ENCODE data around the gene SCYGR8.

- TF ChIP-seq, protein P1, sequence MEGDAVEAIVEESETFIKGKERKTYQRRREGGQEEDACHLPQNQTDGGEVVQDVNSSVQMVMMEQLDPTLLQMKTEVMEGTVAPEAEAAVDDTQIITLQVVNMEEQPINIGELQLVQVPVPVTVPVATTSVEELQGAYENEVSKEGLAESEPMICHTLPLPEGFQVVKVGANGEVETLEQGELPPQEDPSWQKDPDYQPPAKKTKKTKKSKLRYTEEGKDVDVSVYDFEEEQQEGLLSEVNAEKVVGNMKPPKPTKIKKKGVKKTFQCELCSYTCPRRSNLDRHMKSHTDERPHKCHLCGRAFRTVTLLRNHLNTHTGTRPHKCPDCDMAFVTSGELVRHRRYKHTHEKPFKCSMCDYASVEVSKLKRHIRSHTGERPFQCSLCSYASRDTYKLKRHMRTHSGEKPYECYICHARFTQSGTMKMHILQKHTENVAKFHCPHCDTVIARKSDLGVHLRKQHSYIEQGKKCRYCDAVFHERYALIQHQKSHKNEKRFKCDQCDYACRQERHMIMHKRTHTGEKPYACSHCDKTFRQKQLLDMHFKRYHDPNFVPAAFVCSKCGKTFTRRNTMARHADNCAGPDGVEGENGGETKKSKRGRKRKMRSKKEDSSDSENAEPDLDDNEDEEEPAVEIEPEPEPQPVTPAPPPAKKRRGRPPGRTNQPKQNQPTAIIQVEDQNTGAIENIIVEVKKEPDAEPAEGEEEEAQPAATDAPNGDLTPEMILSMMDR (IDR thresholded peaks at IDR 0.05) = no peak
- TF ChIP-seq POLR2A (IDR thresholded peaks at IDR 0.05) = no peak
These were observed 34.7 kb upstream of the SCYGR8 start for GRCh38 chr2:227710986-227711385.
